OCI-LY7 (cell line): ENCODE results near the gene MSLN. TPM values are rescaled to one million over a fixed set of nuclear protein-coding genes. Genes with fewer than 3 reads are reported as not detected.

Source experiments
- BruUV-seq: library from RNA; stranded (reverse); fragments of 400-500 nt; replicated peaks from 2 replicates; lab custom pipeline; 2021; lab: Mats Ljungman, UMichigan
- CTCF ChIA-PET: fragments of 300-600 bp; sonication (Branson Sonifier 250); formaldehyde crosslinking; loops from one replicate; lab custom pipeline; 2022; ENCODE audit warnings: antibody characterized with exemption; ENCODE audit not compliant: unreplicated experiment; lab: Charles Lee
- POLR2A ChIA-PET: fragments of 300-600 bp; sonication (Branson Sonifier 250); formaldehyde crosslinking; loops from one replicate; lab custom pipeline; 2022; ENCODE audit warnings: antibody characterized with exemption; lab: Charles Lee
- DNase-seq: peaks from one replicate; pipeline ENCODE4 v3.0.0-alpha.2; 2015; ENCODE audit warnings: low spot score
- H2AFZ ChIP-seq: fragments of 200-600 bp; sonication (generic), shearing (Covaris generic); 2 replicates; pipeline ENCODE4 v1.6.1; 2014; ENCODE audit warnings: mild to moderate bottlenecking, antibody characterized with exemption, low read length, moderate library complexity
- H3K27ac ChIP-seq: fragments of 200-600 bp; sonication (generic); 2 replicates; pipeline ENCODE4 v1.5.1; 2014; ENCODE audit warnings: mixed run types, low read depth, mild to moderate bottlenecking, moderate library complexity, low read length, inconsistent platforms; ENCODE audit not compliant: poor library complexity, severe bottlenecking
- H3K36me3 ChIP-seq: fragments of 200-600 bp; sonication (generic); 2 replicates; pipeline ENCODE4 v1.6.1; 2014; ENCODE audit warnings: mild to moderate bottlenecking, antibody characterized with exemption, low read length, moderate library complexity, mixed read lengths; ENCODE audit not compliant: insufficient read depth
- H3K4me1 ChIP-seq: fragments of 200-600 bp; sonication (generic); 2 replicates; pipeline ENCODE4 v1.5.1; 2014; ENCODE audit warnings: mild to moderate bottlenecking, low read length; ENCODE audit not compliant: insufficient read depth, poor library complexity, severe bottlenecking
- H3K4me2 ChIP-seq: fragments of 200-600 bp; sonication (generic); 2 replicates; pipeline ENCODE4 v1.6.1; 2014; ENCODE audit warnings: mild to moderate bottlenecking, low read length
- H3K4me3 ChIP-seq: fragments of 200-600 bp; sonication (generic); 2 replicates; pipeline ENCODE4 v1.5.1; 2014; ENCODE audit warnings: mild to moderate bottlenecking, low read depth, low read length; ENCODE audit not compliant: poor library complexity, severe bottlenecking
- H3K79me2 ChIP-seq: fragments of 200-600 bp; sonication (generic); 2 replicates; pipeline ENCODE4 v1.6.1; 2016; ENCODE audit warnings: low read depth, mild to moderate bottlenecking, low read length, moderate library complexity, mixed read lengths; ENCODE audit not compliant: insufficient read depth
- H3K9me2 ChIP-seq: fragments of 200-600 bp; sonication (generic); 2 replicates; pipeline ENCODE4 v1.6.1; 2016; ENCODE audit warnings: mild to moderate bottlenecking, low read length, mixed read lengths; ENCODE audit not compliant: insufficient read depth
- H3K9me3 ChIP-seq: fragments of 200-600 bp; sonication (generic); 2 replicates; pipeline ENCODE4 v1.6.1; 2014; ENCODE audit warnings: mild to moderate bottlenecking, mixed run types, low read length, mixed read lengths
- H4K20me1 ChIP-seq: fragments of 200-600 bp; sonication (generic); 2 replicates; pipeline ENCODE4 v1.6.1; 2014; ENCODE audit warnings: mild to moderate bottlenecking, antibody characterized with exemption, low read length, moderate library complexity, mixed read lengths; ENCODE audit not compliant: insufficient read depth
- CTCF ChIP-seq: fragments of 200-600 bp; sonication (generic); conservative IDR thresholded peaks from 2 replicates; pipeline ENCODE4 v1.5.1; 2014; ENCODE audit warnings: mild to moderate bottlenecking, antibody characterized with exemption, low read length, moderate library complexity, mixed read lengths
- EZH2phosphoT487 ChIP-seq: fragments of 200-600 bp; sonication (generic); IDR thresholded peaks from 2 replicates; pipeline ENCODE4 v1.6.1; 2018; ENCODE audit warnings: low read depth, borderline replicate concordance, mild to moderate bottlenecking, mixed run types, antibody characterized with exemption, low read length, moderate library complexity, mixed read lengths
- intact Hi-C: fragments of 100-400 bp; cut with micrococcal nuclease; formaldehyde crosslinking; loops from one replicate; pipeline ENCODE4 v1.10.0; 2022; ENCODE audit not compliant: unreplicated experiment
- total RNA-seq, 2 experiments: library from RNA; depleted of rRNA in 1 of 2; stranded (reverse); fragments of >200 nt in 1 of 2; shearing (Covaris generic) in 1 of 2; gene quantifications; 2 replicates each; pipeline ENCODE4 v1.2.3, GENCODE V29; 2014 to 2022

The MSLN gene
- total RNA-seq, 2 experiments from 2014 or later: 0.13 to 0.44 TPM

- H3K4me3 ChIP-seq: no peak overlapping the region
- intact Hi-C loops: no loop called here
- peaks cover 25% of the 10 kb centered on the region for H3K79me2 ChIP-seq
- no TSS peak for BruUV-seq
- no peaks in the 10 kb centered on the region for H3K9me2 ChIP-seq
- H3K4me1 ChIP-seq: peaks cover 38% of the 10 kb centered on the region
- H2AFZ ChIP-seq: no peak overlapping the region
- CTCF ChIA-PET: no interaction called here
- H3K9me3 ChIP-seq: no peaks in the 10 kb centered on the region
- DNase-seq: no peak
- TF ChIP-seq CTCF (no peak), EZH2phosphoT487 (no peak)
- no peaks in the 10 kb centered on the region for H4K20me1 ChIP-seq
- H3K27ac ChIP-seq: no peak overlapping the region
- no peak overlapping the region for H3K4me2 ChIP-seq
- POLR2A ChIA-PET: no interaction called here
- peaks cover 82% of the 10 kb centered on the region for H3K36me3 ChIP-seq
These were observed 26.1 kb upstream of the MSLN start for GRCh38 chr16:734208-734980.

GRCh38 chr16:734981-735881 lies 25.3 kb upstream of the MSLN start:
- no peaks in the 10 kb centered on the region for H3K9me2 ChIP-seq
- peaks cover 43% of the 10 kb centered on the region for H3K4me1 ChIP-seq
- intact Hi-C loops: no loop called here
- H3K36me3 ChIP-seq: peaks cover 75% of the 10 kb centered on the region
- no peaks in the 10 kb centered on the region for H3K9me3 ChIP-seq
- H3K79me2 ChIP-seq: peaks cover 33% of the 10 kb centered on the region
- no peak for DNase-seq
- ChIA-PET POLR2A (interaction anchor here (0.5 to 5.2 kb wide), 3 partner anchors 10 to 972 kb away, joined by 5 to 26 read pairs (median 6); partner anchors contain the start of genes ANTKMT and CCDC78), CTCF (no interaction called here)
- no TSS peak for BruUV-seq
- no peak overlapping the region for H2AFZ ChIP-seq
- H3K4me2 ChIP-seq: peak overlapping the region; percentile 89
- H3K4me3 ChIP-seq: peak overlapping the region; percentile 71
- TF ChIP-seq EZH2phosphoT487: no peak
- TF ChIP-seq CTCF: no peak
- H3K27ac ChIP-seq: peak overlapping the region; percentile 97
- no peaks in the 10 kb centered on the region for H4K20me1 ChIP-seq
